CD4-positive, CD25-positive, alpha-beta regulatory T cell (primary cell): Measurements from ENCODE around the gene COA1. TPM values are rescaled to one million over a fixed set of nuclear protein-coding genes. Genes with fewer than 3 reads are reported as not detected.
A peak's percentile ranks its signal among the peaks of the same experiment; 100 is the strongest.

Experiments used
- ATAC-seq, 2 donors: fragments of 150-1000 bp; cut with Tn5 transposase; one replicate each; pipeline ENCODE4 v1.10.0; 2021; ENCODE audit warnings: low read depth in 2 of 2, moderate number of reproducible peaks in 2 of 2, moderate library complexity in 1 of 2
- DNase-seq, 3 donors: peaks; one replicate each; pipeline versions ENCODE4 v3.0.0 to v3.0.0-alpha.2; 2012 to 2022; ENCODE audit warnings: mixed read lengths in 1 of 3
- H3K27ac ChIP-seq: one replicate; pipeline ENCODE4 v1.7.0; 2013; ENCODE audit warnings: mild to moderate bottlenecking, low read length; ENCODE audit not compliant: insufficient read depth, poor library complexity, severe bottlenecking
- H3K27me3 ChIP-seq: one replicate; pipeline ENCODE4 v1.7.0; 2013; ENCODE audit warnings: low read length; ENCODE audit not compliant: control insufficient read depth, insufficient read depth
- H3K36me3 ChIP-seq: one replicate; pipeline ENCODE4 v1.7.0; 2013; ENCODE audit warnings: mild to moderate bottlenecking, low read length, moderate library complexity; ENCODE audit not compliant: control insufficient read depth, insufficient read depth
- H3K4me1 ChIP-seq: 2 replicates; pipeline ENCODE4 v1.7.0; 2013; ENCODE audit warnings: mild to moderate bottlenecking, low read length; ENCODE audit not compliant: insufficient read depth, control insufficient read depth, poor library complexity, severe bottlenecking
- H3K4me3 ChIP-seq: one replicate; pipeline ENCODE4 v1.7.0; 2013; ENCODE audit warnings: low read depth, mild to moderate bottlenecking, low read length, moderate library complexity
- H3K9me3 ChIP-seq, 2 experiments: 1 replicate in 1 of 2; 2 replicates in 1 of 2; pipeline ENCODE4 v1.7.0; 2013; ENCODE audit warnings: low read length in 2 of 2, mild to moderate bottlenecking in 1 of 2, moderate library complexity in 1 of 2; ENCODE audit not compliant: control insufficient read depth in 2 of 2
- H3K27ac Mint-ChIP-seq, 3 donors: one replicate each; pipeline ENCODE4 v1.8.0; 2020 to 2022; ENCODE audit warnings: mild to moderate bottlenecking in 3 of 3, mixed read lengths in 3 of 3, moderate library complexity in 2 of 3
- H3K27me3 Mint-ChIP-seq: one replicate; pipeline ENCODE4 v1.8.0; 2022; ENCODE audit warnings: mild to moderate bottlenecking, mixed read lengths
- H3K36me3 Mint-ChIP-seq: one replicate; pipeline ENCODE4 v1.8.0; 2020; ENCODE audit warnings: mixed read lengths
- H3K4me1 Mint-ChIP-seq, 4 donors: one replicate each; pipeline ENCODE4 v1.8.0; 2020 to 2022; ENCODE audit warnings: mixed read lengths in 4 of 4, mild to moderate bottlenecking in 1 of 4
- H3K4me3 Mint-ChIP-seq, 4 donors: one replicate each; pipeline ENCODE4 v1.8.0; 2020 to 2022; ENCODE audit warnings: mild to moderate bottlenecking in 4 of 4, mixed read lengths in 4 of 4, moderate library complexity in 3 of 4
- H3K9me3 Mint-ChIP-seq, 7 donors: one replicate each; pipeline ENCODE4 v1.8.0; 2020 to 2022; ENCODE audit warnings: mixed read lengths in 7 of 7, mild to moderate bottlenecking in 3 of 7, moderate library complexity in 2 of 7
- polyA plus RNA-seq, 4 donors: library from polyadenylated mRNA; unstranded; fragments of 300-500 nt; fragmentation: Illumina TruSeq; gene quantifications; one replicate each; pipeline ENCODE4 v1.2.3, GENCODE V29; 2021
- total RNA-seq: library from RNA; stranded (reverse); gene quantifications from one replicate; pipeline ENCODE4 v1.2.3, GENCODE V29; 2022

Gene COA1
- total and polyA plus RNA-seq, 5 donors from 2014 or later: 41.3 to 65.8 (median 48.6) TPM

DNA sequence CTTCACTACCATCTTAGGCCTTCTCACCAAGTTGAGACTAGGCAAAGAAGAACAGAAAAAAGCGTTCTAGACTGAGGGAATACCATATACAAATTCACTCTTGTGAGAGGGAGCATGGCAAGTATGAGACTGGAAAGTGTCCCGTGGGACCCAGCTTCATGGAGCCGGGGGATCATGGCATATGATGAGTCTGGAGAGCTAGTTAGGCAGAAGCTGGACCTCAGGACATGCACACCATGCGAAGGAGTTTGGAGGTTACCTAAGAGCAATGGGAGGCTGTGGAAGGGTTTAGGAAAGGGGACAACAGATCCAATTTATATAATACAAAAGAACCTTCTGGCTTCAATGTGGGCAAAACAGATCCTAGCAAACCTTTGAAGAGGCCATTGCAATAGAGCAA, 112.3 kb downstream of the COA1 start:
- H3K27ac ChIP-seq: no peak overlapping the region

DNA sequence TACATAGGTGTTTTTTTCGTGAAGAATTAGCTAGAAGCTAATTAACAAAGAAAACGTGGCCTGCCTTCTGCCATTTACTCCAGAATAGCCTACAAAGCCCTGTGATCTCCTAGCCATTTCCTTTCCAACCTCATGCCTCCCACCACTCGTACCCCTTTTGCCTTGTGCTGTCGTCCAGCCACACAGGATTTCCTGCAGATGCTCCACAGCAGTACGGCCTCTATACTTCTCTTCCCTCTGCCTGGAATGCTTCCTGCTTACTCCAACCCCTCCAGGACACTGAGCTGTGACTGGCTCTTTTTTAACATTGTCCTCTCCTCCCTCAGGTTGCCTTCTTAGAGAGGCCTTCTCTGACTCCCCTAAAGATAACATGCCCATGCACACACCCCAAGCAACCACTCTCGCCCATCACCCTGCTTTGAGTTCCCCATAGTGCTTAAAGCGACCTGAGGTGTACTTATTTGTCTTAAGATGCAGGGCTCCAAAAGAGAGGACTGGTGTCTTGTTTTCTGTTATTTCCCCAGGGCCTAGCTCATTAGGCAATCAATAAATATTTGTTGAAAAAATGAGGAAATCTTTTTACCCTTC, 113.7 kb downstream of the COA1 start:
- Histone ChIP-seq H3K4me3 (no peak overlapping the region), H3K27me3 (no peaks in the 10 kb centered on the region), H3K36me3 (peaks cover 64% of the 10 kb centered on the region), H3K4me1 (peaks cover 40% of the 10 kb centered on the region), H3K27ac (no peak overlapping the region), H3K9me3 (no peaks in the 10 kb centered on the region)
- Mint-ChIP-seq H3K36me3 (peaks cover 24% of the 10 kb centered on the region), H3K27me3 (no peaks in the 10 kb centered on the region), H3K27ac (peak overlapping the region; percentile 40 to 77 (median 65)), H3K4me3 (peak overlapping the region in 2 of 4 donors; percentile 39 to 68), H3K9me3 (no peaks in the 10 kb centered on the region), H3K4me1 (peaks cover 11 to 46% (median 38%) of the 10 kb centered on the region in 4 donors)
- no peak for DNase-seq
- ATAC-seq: no peak

More for the DNA sequence above, 112.3 kb downstream of the COA1 start:
- Mint-ChIP-seq H3K9me3 (no peaks in the 10 kb centered on the region), H3K4me1 (peaks cover 17 to 46% (median 40%) of the 10 kb centered on the region in 4 donors), H3K4me3 (no peak overlapping the region), H3K27me3 (no peaks in the 10 kb centered on the region), H3K27ac (no peak overlapping the region), H3K36me3 (peaks cover 28% of the 10 kb centered on the region)
- peaks cover 43% of the 10 kb centered on the region for H3K4me1 ChIP-seq
- DNase-seq (no peak), ATAC-seq (no peak)
- H3K36me3 ChIP-seq: peaks cover 61% of the 10 kb centered on the region
- H3K4me3 ChIP-seq: no peak overlapping the region
- H3K9me3 ChIP-seq: no peaks in the 10 kb centered on the region
- H3K27me3 ChIP-seq: no peaks in the 10 kb centered on the region

DNA sequence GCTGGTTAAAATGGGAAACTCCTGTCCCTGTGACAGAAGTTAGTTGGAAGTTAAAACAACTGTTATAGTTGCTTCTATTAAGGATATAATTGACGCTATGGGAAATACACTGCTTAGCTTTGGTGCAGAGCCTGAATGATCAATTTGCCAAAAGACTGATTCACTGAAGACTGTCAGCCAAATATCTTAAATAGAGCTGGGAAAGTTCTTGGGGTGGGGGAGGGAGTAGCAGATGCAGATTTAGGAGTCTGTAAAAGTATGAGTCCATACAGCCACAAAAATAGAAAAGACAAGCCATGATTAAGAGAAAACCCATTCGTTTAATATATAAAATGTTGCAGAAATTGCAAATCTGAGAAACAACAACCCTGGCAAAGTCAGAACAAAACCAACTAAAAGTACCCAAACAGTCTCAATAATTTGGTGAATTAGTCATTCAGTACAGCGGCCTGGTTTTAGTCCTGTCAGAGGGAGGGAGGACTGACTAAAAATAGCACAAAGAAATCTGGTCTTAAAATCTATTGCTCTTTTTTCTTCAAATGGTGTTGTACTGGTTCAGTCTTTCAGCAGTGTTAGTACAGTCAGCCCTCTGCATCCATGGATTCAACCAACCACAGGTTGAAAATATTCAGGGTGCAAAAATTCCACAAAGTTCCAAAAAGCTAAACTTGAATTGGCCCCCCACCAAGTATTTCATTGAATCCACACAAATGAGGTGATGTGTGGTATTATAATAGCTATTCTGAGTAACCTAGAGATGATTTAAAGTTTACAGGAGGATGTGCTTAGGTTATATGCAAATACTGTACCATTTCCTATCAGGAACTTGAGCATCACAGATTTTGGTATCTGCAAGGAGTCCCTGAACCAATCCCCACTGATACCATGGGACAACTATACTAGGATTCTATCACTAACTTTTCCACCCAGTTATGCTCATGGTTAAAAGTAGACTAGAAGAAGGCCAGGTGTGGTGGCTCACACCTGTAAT, 116.4 kb downstream of the COA1 start:
- ATAC-seq (peak; percentile 30 to 37), DNase-seq (peak in 1 of 3 donors; percentile 39)
- H3K27me3 Mint-ChIP-seq: no peaks in the 10 kb centered on the region
- no peaks in the 10 kb centered on the region for H3K9me3 Mint-ChIP-seq
- peaks cover 32% of the 10 kb centered on the region for H3K4me1 ChIP-seq
- peaks cover 65% of the 10 kb centered on the region for H3K36me3 ChIP-seq
- peaks cover 39% of the 10 kb centered on the region for H3K36me3 Mint-ChIP-seq
- peak overlapping the region; percentile 26 for H3K27ac ChIP-seq
- peak overlapping the region; percentile 66 to 84 (median 67) for H3K27ac Mint-ChIP-seq
- no peaks in the 10 kb centered on the region for H3K9me3 ChIP-seq
- H3K4me1 Mint-ChIP-seq: peaks cover 18 to 63% (median 50%) of the 10 kb centered on the region in 4 donors
- H3K4me3 Mint-ChIP-seq: peak overlapping the region in 3 of 4 donors; percentile 10 to 56 (median 44)
- H3K4me3 ChIP-seq: peak overlapping the region; percentile 19
- no peaks in the 10 kb centered on the region for H3K27me3 ChIP-seq

DNA sequence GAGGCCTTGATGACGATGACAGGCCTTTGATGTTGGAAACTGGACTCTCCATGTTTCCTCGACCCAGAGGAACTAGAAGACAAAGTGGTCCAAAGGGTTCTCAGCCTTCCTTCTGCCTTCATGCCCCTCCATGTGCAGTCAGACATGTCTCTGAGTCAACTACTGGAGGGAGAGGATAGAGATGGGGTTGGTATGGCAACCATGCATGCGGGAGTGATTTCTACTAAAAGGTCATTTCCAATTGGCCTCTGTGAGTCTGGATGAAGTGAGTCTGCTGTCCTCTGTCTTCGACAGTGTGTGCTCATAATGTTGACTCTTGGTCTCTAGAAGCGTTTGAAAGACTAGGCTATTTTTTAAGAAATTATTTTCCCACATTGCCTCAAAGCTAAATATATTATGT, 117.2 kb downstream of the COA1 start:
- DNase-seq (no peak), ATAC-seq (no peak)
- H3K27me3 Mint-ChIP-seq: no peaks in the 10 kb centered on the region
- peak overlapping the region in 2 of 4 donors; percentile 6 to 17 for H3K4me3 Mint-ChIP-seq
- Histone ChIP-seq H3K4me1 (peaks cover 26% of the 10 kb centered on the region), H3K27me3 (no peaks in the 10 kb centered on the region), H3K9me3 (no peaks in the 10 kb centered on the region), H3K4me3 (peak overlapping the region; percentile 19), H3K36me3 (peaks cover 62% of the 10 kb centered on the region), H3K27ac (peak overlapping the region; percentile 26)
- no peaks in the 10 kb centered on the region for H3K9me3 Mint-ChIP-seq
- peak overlapping the region in 2 of 3 donors; percentile 66 to 70 for H3K27ac Mint-ChIP-seq
- peaks cover 18 to 66% (median 50%) of the 10 kb centered on the region in 4 donors for H3K4me1 Mint-ChIP-seq
- H3K36me3 Mint-ChIP-seq: peaks cover 39% of the 10 kb centered on the region

DNA sequence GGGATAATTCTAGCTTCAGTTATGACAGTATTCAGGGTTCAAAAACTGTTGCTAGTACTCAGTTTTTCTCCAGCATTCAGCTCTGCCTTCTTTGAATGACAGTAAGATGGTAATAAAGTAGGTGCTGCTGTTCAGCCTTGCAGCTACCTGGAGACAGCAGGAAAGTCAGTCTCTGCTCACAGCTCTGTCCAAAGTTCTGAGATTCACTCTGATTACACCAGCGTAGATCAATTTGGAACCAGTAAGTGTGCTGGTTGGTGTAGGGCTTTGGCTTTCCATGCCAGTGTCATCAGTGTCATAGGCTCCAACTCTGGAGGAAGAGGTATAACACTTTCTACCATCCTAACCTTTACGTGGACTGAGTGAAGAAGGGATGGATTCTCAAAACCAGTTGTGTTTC, 120.2 kb downstream of the COA1 start:
- no peak for DNase-seq
- H3K27ac ChIP-seq: no peak overlapping the region
- Mint-ChIP-seq H3K4me3 (no peak overlapping the region), H3K27ac (peak overlapping the region; percentile 16 to 66 (median 18)), H3K9me3 (no peaks in the 10 kb centered on the region), H3K36me3 (peaks cover 39% of the 10 kb centered on the region), H3K27me3 (no peaks in the 10 kb centered on the region), H3K4me1 (peaks cover 43 to 74% (median 54%) of the 10 kb centered on the region in 4 donors)
- no peaks in the 10 kb centered on the region for H3K9me3 ChIP-seq
- H3K27me3 ChIP-seq: no peaks in the 10 kb centered on the region
- H3K36me3 ChIP-seq: peaks cover 45% of the 10 kb centered on the region
- ATAC-seq: no peak
- H3K4me1 ChIP-seq: peaks cover 41% of the 10 kb centered on the region
- H3K4me3 ChIP-seq: no peak overlapping the region

DNA sequence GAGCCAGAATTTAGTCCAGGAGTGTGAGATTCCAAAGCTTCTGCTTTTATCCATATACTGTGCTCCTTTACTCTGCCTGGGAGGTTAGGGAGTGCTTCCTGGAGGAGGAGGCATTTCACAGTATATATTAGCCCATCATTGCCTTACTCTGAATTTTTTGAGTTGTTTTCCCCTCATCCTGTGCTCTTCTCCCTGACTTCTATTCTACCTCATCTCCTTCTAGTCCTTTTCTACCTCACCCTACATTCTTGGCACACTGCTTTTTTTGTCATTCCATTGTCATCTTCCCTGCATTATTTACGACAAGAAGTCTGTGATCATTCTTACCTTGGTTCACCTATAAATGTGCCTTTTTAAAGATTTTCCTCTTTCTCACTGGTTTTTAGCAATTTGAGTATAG, 125.1 kb downstream of the COA1 start:
- Histone ChIP-seq H3K4me3 (no peak overlapping the region), H3K36me3 (peaks cover 42% of the 10 kb centered on the region), H3K27ac (no peak overlapping the region), H3K9me3 (no peaks in the 10 kb centered on the region), H3K4me1 (peaks cover 47% of the 10 kb centered on the region), H3K27me3 (no peaks in the 10 kb centered on the region)
- Mint-ChIP-seq H3K4me1 (peaks cover 36 to 46% (median 39%) of the 10 kb centered on the region in 4 donors), H3K9me3 (no peaks in the 10 kb centered on the region), H3K27me3 (no peaks in the 10 kb centered on the region), H3K4me3 (peak overlapping the region in 2 of 4 donors; percentile 7 to 35), H3K27ac (peak overlapping the region in 1 of 3 donors; percentile 25), H3K36me3 (peaks cover 27% of the 10 kb centered on the region)
- ATAC-seq (no peak), DNase-seq (no peak)

DNA sequence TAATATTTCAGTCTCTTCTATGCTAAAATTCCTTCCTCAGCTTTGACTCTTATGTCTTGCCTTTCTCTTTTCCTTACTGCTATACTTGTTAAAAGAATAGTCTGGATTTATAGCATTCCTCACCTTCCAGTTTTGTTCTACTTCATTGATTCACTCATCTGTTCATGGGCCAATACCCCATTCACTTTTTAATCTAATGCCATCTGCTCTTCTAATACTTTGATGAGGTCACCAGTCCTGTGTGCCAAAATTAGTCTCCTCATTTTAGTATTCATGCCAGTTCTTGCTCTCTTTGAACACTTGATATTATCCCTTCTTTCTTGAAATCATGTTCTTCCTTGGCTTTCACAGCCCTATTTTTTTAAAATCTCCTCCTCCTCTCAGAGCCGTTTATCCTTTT, 127.1 kb downstream of the COA1 start:
- no peaks in the 10 kb centered on the region for H3K9me3 Mint-ChIP-seq
- Histone ChIP-seq H3K27me3 (no peaks in the 10 kb centered on the region), H3K4me1 (peaks cover 48% of the 10 kb centered on the region), H3K36me3 (peaks cover 46% of the 10 kb centered on the region), H3K4me3 (no peak overlapping the region), H3K9me3 (no peaks in the 10 kb centered on the region), H3K27ac (no peak overlapping the region)
- ATAC-seq (no peak), DNase-seq (no peak)
- H3K4me1 Mint-ChIP-seq: peaks cover 32 to 41% (median 37%) of the 10 kb centered on the region in 4 donors
- H3K4me3 Mint-ChIP-seq: no peak overlapping the region
- H3K27me3 Mint-ChIP-seq: no peaks in the 10 kb centered on the region
- peaks cover 26% of the 10 kb centered on the region for H3K36me3 Mint-ChIP-seq
- no peak overlapping the region for H3K27ac Mint-ChIP-seq
